Left cardiac atrium (tissue), 4 donors: ENCODE measurements around the gene REEP6. TPM values are rescaled to one million over a fixed set of nuclear protein-coding genes. Genes with fewer than 3 reads are reported as not detected.
A peak's percentile ranks its signal among the peaks of the same experiment; 100 is the strongest.

ENCODE experiments used
- ATAC-seq, 2 donors: fragments of 200-7000 bp; cut with Tn5 transposase; one replicate each; pipeline ENCODE4 v1.9.1; 2020; ENCODE audit warnings: mild to moderate bottlenecking in 2 of 2, moderate library complexity in 2 of 2
- DNase-seq: peaks from one replicate; pipeline ENCODE4 v3.0.0-alpha.2; 2020
- intact Hi-C, 2 donors: fragments of 100-400 bp; cut with DNase I; formaldehyde crosslinking; loops; one replicate each; pipeline versions ENCODE4 v1.14.1 to v1.15.1; 2022 to 2023
- total RNA-seq, 2 donors: library from RNA; stranded (reverse); fragmentation: NEBNext Ultra II Directional; extraction: Animal tissue kit (Norgen Biotek cat#: 25700); gene quantifications; one replicate each; pipeline ENCODE4 v1.2.1, GENCODE V29; 2021
- donor health status: DM: no; HTN: yes; CAD: no.
- donor health status: DM: no; HTN: yes; CAD: no; lungs with severe emphysema.
- donor health status: DM: yes; HTN: yes; CAD: no.
- donor health status: Dilated cardiomyopathy.

Gene REEP6
- total RNA-seq, 2 donors from 2014 or later: 2.2 to 2.3 TPM

- DNase-seq (peak; percentile 14), ATAC-seq (no peak)
- intact Hi-C loops: no loop called here
Measured at GRCh38 chr19:1502433-1503088, 11.6 kb downstream of the REEP6 start.

- no peak for ATAC-seq
- intact Hi-C loops: no loop called here
- DNase-seq: peak; percentile 66
Measured at GRCh38 chr19:1503089-1503924, 12.3 kb downstream of the REEP6 start.

- no peak for DNase-seq
- intact Hi-C loops: no loop called here
Measured at GRCh38 chr19:1503925-1504773, 13.2 kb downstream of the REEP6 start.

GRCh38 chr19:1505012-1505411, 14.0 kb downstream of the REEP6 start:
- DNase-seq (no peak), ATAC-seq (no peak)
- intact Hi-C loops: no loop called here

More at GRCh38 chr19:1503925-1504773, 13.2 kb downstream of the REEP6 start:
- no peak for ATAC-seq

DNA sequence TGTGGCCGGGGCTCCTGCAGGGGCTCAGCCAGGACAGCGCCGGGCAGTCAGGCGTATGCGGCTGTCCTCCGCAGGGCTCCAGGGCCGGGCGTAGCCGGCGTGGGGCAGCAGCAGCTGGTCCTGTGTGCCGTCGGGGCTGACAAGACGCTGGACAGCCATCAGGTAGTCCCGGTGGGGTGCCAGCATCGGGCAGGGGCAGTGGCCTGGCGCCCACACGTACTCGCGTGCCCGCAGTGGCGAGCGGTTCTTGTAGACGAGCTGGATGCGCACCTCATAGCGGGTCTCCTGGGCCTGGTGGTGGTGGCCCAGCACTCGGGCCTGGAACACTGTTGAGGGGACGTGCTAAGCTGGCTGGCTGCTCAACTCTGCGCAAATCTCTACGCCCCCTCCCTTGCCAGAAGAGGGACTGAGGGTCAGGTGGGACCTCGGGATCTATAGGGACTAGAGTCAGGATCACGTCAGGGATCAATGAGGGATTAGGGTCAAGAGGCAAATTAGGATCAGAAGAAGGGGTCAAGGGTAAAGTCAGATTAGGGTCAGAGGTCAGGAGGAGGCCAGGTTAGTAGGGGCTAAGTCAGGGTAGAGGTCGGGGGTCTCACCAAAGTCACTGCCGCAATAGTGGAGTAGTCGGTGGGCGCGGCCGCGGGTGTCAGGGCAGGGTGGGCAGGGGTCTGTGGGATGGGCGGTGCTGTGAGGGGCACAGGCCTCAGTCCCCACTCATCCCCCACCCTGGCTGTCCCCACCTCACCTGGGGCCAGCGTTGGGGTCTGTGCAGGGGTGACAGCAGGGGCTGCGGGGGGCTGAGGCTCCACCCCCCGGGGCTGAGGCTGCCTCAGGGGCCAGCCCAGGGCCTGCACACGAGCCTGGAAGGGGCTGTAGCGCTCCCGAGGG, 15.3 kb downstream of the REEP6 start:
- intact Hi-C loops: no loop called here
- ATAC-seq (no peak), DNase-seq (no peak)

GRCh38 chr19:1507192-1507660, 16.2 kb downstream of the REEP6 start:
- DNase-seq: no peak
- ATAC-seq: no peak
- intact Hi-C loops: no loop called here

- DNase-seq (peak; percentile 95), ATAC-seq (peak; percentile 91 to 93)
- intact Hi-C loops: no loop called here
Measured at GRCh38 chr19:1507763-1508506, 17.0 kb downstream of the REEP6 start.

- ATAC-seq: no peak
- no peak for DNase-seq
- intact Hi-C loops: no loop called here
Measured at GRCh38 chr19:1508507-1508856, 17.5 kb downstream of the REEP6 start.

DNA sequence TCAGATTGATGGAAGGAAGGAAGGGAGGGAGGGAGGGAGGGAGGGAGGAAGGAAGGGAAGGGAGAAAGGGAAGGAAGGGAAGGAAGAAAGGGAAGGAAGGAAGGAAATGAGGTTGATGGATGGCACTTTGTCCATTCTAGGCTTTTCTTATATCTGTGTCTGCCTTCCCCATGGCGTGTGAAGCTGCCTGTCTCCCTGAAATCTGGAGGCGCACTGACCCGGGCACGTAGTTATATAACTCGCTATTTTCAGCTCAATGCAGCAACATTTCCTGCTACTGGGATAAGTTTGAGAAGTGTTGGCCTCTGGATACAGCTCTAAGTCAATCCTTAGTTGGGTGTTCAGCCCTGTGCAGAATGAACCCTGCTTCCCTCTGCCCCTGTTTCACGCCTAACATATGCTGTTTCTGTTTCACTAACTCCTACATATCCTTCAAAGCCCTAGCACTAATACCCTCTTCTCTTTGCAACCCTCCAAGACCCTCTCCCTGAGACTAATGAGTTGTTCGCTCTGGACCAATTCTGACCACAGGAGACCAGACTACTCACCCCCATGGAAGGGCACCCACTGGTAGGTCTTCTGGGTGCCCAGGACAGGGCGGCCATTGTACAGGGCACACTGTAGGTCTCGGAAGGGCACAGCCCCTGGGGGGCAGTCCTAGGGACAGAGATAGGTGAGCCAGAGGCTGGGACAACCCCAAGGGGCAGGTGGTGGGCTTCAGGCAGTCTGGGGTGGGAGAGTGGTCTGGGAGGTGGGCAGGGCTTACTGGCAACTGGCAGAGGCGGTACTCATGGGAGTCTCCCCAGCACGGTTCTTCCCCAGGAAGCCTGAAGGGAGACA, 18.8 kb downstream of the REEP6 start:
- intact Hi-C loops: no loop called here
- DNase-seq: peak; percentile 12
- ATAC-seq: no peak

GRCh38 chr19:1510442-1510806, 19.4 kb downstream of the REEP6 start:
- intact Hi-C loops: no loop called here
- no peak for DNase-seq
- no peak for ATAC-seq

DNA sequence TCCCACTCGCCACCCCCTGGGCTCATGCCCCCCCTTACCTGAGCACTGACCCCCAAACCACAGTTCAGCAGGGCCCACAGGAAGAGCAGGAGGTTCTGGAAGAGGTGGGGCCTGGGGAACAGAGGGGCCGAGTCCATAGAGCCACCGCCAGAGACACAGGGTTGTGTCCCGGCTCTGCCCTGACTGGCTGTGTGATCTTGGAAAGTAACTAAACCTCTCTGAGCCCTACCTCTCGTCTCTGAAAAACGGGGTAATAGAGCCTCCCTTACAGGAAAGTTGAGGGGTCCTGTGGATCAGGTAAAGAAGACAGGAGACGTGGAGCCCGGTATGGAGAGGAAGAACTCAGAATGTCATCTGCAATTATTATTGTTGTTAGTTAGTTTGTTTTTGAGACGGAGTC, 19.8 kb downstream of the REEP6 start:
- DNase-seq (no peak), ATAC-seq (no peak)
- intact Hi-C loops: no loop called here

DNA sequence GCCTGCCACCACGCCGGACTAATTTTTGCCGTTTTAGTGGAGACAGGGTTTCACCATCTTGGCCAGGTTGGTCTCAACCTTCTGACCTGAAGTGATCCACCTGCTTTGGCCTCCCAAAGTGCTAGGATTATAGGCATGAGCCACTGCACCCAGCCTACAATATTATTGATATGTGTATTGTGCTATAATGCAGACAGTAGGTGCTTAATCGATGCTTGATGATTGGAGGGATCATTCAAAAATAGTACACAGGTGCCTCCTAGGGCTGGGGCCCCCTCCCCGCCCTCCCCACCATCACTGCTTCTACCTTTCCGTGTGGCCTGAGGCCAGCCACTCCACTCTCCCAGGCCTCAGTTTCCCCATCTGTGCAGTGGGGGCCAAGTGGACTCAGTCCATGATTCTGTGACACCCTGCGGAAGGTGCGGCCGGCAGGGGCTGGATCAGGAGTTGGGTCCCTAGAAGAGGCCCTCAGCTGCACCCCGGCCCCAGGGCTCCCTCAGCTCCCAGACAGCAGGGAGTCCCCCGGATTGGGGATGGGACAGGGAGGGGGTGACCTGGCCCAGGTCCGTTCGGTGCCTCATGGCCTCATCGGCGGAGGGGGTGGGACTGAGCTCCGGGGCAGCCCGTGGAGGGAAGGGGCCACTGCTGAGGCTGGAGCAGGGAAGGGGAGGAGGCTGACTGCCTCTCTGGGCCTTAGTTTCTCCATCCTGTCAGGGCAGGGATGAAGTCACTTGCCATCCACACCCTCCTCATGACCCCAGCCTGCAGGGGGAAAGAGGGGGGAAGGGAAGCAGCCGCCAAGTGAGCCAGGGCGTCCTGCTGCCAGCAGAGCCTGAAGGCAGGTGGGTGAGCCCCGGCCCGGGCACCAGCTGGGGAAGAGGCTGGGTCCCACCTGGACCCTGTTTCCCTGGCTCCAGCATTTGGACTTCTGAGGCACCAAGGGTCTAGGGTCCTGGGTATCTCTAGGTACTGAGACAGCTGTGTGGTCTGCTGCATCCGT, 20.6 kb downstream of the REEP6 start:
- no peak for DNase-seq
- intact Hi-C loops: no loop called here

DNA sequence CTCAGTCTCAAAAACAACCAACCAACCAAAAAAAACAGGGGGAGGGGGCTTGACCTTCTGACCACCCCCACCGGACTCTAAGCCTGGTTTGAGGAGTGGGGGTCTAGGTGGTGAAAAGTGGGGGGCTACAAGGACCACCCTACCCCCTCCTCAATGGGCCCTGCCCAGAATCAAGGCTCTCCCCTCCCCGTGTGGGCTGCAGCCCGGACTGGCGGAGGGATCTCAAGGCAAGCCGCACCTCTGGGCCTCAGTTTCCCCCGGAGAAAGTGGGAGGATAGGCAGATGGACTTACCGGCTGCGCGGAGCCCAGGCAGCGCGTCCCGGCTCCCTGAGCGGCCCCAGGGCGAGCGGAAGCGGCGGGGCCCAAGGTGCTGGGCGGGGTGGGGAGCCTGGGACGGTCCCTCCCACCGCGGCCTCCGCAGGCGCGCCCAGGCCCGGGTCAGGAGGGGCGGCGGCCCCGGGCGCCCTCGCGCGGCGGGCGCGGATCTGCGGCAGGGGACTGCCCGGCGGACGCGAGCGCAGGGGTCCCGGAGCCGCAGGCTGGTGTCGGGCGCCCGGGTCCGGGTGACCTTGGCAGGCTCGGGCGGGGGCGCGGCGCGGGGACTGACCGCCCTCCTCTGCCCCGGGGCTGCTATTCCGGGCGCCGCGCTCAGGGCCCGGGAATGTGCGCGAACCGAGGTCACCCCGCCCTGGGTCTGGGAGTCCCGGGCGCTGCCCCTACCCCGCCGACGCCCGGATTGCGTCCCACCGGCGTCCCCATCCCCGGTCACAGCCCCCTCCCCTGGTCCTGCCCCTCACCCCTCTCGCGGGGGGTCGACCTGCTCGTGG, 21.9 kb downstream of the REEP6 start, which contains the start of gene ADAMTSL5:
Gene ADAMTSL5 (minus strand): TSS at position 349 of the 828 bp plus-strand sequence. CDS start 2,076 bp downstream, outside the sequence.
- intact Hi-C loops: no loop called here
- DNase-seq: peak; percentile 69
- peak; percentile 60 to 74 for ATAC-seq

More for the DNA sequence above, 20.6 kb downstream of the REEP6 start:
- ATAC-seq: no peak

- DNase-seq: peak; percentile 53
- intact Hi-C loops: no loop called here
Measured at GRCh38 chr19:1513499-1514294, 22.7 kb downstream of the REEP6 start.

More at GRCh38 chr19:1513499-1514294, 22.7 kb downstream of the REEP6 start:
- peak; percentile 45 to 62 for ATAC-seq
